GM06990 (cell line): ENCODE data around the gene PIGN.

ENCODE experiments used
- DNase-seq: peaks from one replicate; pipeline ENCODE4 v3.0.0-alpha.2; 2011; ENCODE audit not compliant: insufficient read length; ENCODE audit errors: extremely low read depth
- H3K27me3 ChIP-seq: replicated peaks from 2 replicates; pipeline ENCODE4 v1.6.0; 2011; ENCODE audit warnings: low read length; ENCODE audit not compliant: control insufficient read depth, insufficient read depth
- H3K36me3 ChIP-seq: 2 replicates; pipeline ENCODE4 v1.5.1; 2011; ENCODE audit warnings: low read length; ENCODE audit not compliant: control insufficient read depth, insufficient read depth
- H3K4me3 ChIP-seq: replicated peaks from 2 replicates; pipeline ENCODE4 v1.5.1; 2011; ENCODE audit warnings: low read depth, mild to moderate bottlenecking, control low read depth, low read length
- TF ChIP-seq, protein P1 (sequence below): IDR thresholded peaks from 2 replicates; pipeline ENCODE4 v1.5.1; 2011; ENCODE audit warnings: low read length, control low read depth, mild to moderate bottlenecking, inconsistent platforms; ENCODE audit not compliant: insufficient read depth, poor library complexity, severe bottlenecking

The PIGN gene

DNA sequence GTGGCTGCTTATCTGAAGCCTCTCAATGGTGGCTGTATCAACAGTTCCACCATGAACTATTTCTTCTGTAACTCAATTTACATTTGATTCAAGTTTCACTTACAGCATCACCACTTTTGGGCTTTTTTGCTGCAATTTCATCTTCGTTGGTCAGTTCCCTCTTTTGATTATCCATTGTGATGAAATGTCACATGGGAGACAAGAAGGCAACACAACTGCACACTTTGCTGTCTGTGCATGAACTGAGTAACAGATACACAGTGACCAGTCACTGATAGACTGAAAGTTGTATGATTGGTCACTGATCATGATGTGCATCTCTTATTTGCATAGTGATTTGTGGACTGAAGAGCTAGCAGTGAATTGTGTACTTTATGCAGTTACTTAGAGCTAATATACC, 163.3 kb downstream of the PIGN start:
- DNase-seq, result no peak
- TF ChIP-seq, protein P1, sequence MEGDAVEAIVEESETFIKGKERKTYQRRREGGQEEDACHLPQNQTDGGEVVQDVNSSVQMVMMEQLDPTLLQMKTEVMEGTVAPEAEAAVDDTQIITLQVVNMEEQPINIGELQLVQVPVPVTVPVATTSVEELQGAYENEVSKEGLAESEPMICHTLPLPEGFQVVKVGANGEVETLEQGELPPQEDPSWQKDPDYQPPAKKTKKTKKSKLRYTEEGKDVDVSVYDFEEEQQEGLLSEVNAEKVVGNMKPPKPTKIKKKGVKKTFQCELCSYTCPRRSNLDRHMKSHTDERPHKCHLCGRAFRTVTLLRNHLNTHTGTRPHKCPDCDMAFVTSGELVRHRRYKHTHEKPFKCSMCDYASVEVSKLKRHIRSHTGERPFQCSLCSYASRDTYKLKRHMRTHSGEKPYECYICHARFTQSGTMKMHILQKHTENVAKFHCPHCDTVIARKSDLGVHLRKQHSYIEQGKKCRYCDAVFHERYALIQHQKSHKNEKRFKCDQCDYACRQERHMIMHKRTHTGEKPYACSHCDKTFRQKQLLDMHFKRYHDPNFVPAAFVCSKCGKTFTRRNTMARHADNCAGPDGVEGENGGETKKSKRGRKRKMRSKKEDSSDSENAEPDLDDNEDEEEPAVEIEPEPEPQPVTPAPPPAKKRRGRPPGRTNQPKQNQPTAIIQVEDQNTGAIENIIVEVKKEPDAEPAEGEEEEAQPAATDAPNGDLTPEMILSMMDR, result no peak
- H3K27me3 ChIP-seq, result no peaks in the 10 kb centered on the region
- H3K4me3 ChIP-seq, result no peak overlapping the region
- H3K36me3 ChIP-seq, result no peaks in the 10 kb centered on the region

DNA sequence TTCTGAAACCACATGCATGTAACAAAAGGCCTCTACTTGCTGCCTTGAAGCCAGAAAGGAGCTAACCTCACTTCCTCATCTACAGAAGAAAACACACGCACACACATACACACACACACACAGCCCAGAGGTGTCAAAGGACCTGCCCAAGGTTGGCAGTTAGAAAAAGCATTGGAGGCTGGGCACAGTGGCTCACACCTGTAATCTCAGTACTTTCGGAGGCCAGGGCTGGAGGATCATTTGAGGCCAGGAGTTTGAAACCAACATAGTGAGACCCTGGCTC, 168.2 kb downstream of the PIGN start:
- no peak overlapping the region for H3K4me3 ChIP-seq
- no peaks in the 10 kb centered on the region for H3K36me3 ChIP-seq
- DNase-seq, result no peak
- no peaks in the 10 kb centered on the region for H3K27me3 ChIP-seq
- TF ChIP-seq, protein P1, result no peak

DNA sequence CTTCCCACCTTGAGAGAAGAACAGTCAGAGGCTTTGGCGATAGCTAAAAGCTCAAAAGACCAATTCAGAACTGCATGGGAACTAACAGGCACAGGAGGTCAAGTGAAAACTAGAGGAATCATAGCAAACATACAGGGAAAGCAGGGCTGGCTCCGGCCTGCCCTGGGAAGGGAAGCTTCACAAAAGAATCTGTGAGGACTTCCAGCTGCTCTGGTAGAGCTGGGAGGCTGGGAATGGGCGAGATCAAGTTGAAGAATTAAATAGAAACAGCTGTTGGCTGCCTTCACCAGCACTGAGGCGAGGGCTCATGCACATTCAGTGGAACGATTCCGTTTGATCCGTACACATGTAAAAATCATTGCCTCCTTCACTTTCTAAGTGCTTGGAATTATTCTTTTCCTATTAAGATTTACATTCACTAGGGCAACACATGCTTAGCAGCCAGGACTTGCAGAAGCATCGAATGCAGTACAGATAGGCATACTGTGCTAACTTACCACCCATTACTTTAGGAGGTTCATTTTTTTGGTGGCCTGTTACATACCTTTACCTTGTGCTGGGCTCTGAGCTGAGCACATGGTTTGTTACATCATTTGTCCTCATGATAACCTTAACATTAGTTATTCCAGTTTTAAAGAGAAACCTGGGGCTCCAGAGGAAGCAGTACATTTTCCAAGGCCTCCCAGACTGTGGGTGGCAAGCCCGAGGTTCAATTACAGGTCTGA, 168.7 kb downstream of the PIGN start:
- Histone ChIP-seq H3K36me3 (no peaks in the 10 kb centered on the region), H3K27me3 (no peaks in the 10 kb centered on the region), H3K4me3 (no peak overlapping the region)
- DNase-seq, result no peak
- TF ChIP-seq, protein P1, result no peak

DNA sequence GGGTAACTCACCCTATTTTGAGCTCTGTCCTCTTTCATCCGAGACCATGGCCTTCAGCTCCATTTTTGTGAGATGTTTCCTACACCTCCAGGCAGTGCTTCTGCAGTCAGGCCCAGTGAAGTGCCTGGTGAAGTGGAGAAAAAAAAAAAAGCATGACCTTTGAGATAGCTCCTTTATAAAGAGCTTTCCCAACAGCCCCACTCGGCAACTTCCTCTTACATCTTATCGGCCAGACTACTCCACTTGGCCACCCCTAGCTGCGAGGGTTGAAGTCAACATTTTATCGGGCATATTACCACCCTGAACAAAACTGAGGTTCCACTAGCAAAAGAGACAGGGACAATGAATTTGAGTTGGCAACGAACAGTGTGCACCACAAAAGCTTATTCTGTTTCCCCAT, 169.2 kb downstream of the PIGN start:
- Histone ChIP-seq H3K27me3 (no peaks in the 10 kb centered on the region), H3K4me3 (no peak overlapping the region), H3K36me3 (no peaks in the 10 kb centered on the region)
- TF ChIP-seq, protein P1, result no peak
- DNase-seq, result no peak

DNA sequence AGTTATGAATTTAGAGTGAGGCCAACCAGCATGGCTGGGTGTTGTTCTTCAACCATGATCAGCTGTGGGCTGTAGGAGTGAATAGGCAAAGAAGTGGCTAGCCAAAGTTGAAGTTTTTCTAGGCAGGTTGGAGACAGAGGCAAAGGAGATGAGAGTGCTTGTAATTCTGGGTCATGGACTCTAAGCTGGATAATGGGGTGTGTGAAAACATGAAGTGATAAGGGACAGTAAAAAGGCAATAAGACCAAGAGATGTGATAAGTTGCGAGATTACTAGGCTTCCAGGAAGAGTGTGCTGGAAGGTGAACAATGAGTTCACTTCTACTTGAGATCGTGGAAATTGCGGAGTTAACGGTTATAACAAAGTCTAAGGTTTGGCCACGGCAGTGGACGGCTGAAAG, 175.4 kb downstream of the PIGN start:
- Histone ChIP-seq H3K4me3 (no peak overlapping the region), H3K27me3 (no peaks in the 10 kb centered on the region), H3K36me3 (no peaks in the 10 kb centered on the region)
- TF ChIP-seq, protein P1, result no peak
- DNase-seq, result no peak

DNA sequence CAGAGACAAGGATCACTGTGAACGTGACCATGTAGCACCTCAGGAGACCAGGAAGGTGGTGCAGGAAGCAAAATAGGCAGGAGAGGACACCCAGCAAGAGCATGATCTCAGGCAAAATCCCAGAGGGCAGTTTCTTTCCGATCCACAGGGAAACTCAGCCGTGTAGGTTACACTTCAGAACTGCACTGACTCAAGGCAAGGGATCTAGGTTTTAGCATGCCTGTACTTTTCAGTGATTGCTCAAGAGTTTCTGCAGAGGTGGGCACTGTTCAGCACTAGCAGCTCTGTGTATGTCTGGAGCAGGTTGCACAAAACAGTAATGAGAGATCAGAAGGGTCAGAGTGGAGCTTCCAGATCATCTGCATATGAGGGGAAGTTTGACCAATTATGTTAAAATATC, 177.3 kb downstream of the PIGN start:
- DNase-seq, result no peak
- H3K4me3 ChIP-seq, result no peak overlapping the region
- H3K36me3 ChIP-seq, result no peaks in the 10 kb centered on the region
- H3K27me3 ChIP-seq, result no peaks in the 10 kb centered on the region
- TF ChIP-seq, protein P1, result no peak
